Colonic mucosa (tissue), 4 donors: ENCODE measurements around the gene DLX3. TPM values are rescaled to one million over a fixed set of nuclear protein-coding genes. Genes with fewer than 3 reads are reported as not detected.

Source experiments
- DNase-seq: peaks from one replicate; pipeline ENCODE4 v3.0.0-alpha.2; 2020
- H3K27ac ChIP-seq: fragments of 200-600 bp; one replicate; pipeline ENCODE4 v1.8.0; 2021
- H3K27me3 ChIP-seq: fragments of 200-600 bp; one replicate; pipeline ENCODE4 v1.8.0; 2021
- H3K36me3 ChIP-seq: fragments of 200-600 bp; one replicate; pipeline ENCODE4 v1.8.0; 2021
- H3K4me1 ChIP-seq: fragments of 200-600 bp; one replicate; pipeline ENCODE4 v1.8.0; 2021; ENCODE audit warnings: mild to moderate bottlenecking
- H3K4me3 ChIP-seq: fragments of 200-600 bp; one replicate; pipeline ENCODE4 v1.8.0; 2021
- H3K9ac ChIP-seq, 2 donors: one replicate each; pipeline ENCODE4 v1.7.0; 2013; ENCODE audit warnings: control low read depth in 2 of 2, low read depth in 2 of 2, low read length in 2 of 2
- H3K9me3 ChIP-seq: fragments of 200-600 bp; one replicate; pipeline ENCODE4 v1.8.0; 2021
- intact Hi-C: fragments of 100-400 bp; cut with DNase I; formaldehyde crosslinking; loops from one replicate; pipeline ENCODE4 v1.14.1; 2022
- total RNA-seq, 2 donors: library from RNA; stranded (reverse); fragmentation: NEBNext Ultra II Directional in 1 of 2; extraction: Animal tissue kit (Norgen Biotek cat#: 25700) in 1 of 2; gene quantifications; one replicate each; pipeline ENCODE4 v1.2.1, GENCODE V29; 2021
- TF ChIP-seq, protein P1 (sequence below): fragments of 200-600 bp; IDR thresholded peaks from one replicate; pipeline ENCODE4 v1.8.0; 2022; ENCODE audit warnings: antibody characterized with exemption, mild to moderate bottlenecking
- donor health status: healthy.
- donor health status: DM: no; HTN: no; CAD: no.
- donor health status: DM: no; HTN: no; CAD: no.

The DLX3 gene
- total RNA-seq, 2 donors from 2014 or later: 0.21 TPM; not detected in 1

DNA sequence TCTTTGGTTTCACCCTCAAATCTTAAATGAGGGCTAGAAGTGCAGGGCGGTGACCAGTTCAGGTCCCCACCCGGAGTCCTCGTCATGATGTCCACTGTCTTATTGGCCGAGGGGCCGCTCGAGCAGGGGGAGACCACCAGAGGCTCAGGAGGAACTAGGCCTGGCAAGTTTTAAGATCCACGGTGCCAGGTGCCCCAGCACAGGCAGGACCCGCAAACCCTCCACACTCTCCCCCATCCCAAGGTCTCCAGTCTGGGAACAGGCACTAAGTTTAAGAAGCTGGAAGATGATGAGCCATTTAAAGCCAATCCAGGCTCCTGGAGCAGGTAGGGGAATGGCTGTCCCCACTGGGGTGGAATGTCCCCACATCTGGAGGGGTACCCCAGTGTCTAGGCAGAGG lies 4.1 kb downstream of the DLX3 start:
- DNase-seq: no peak
- no peak overlapping the region for H3K9ac ChIP-seq
- peaks cover 4% of the 10 kb centered on the region for H3K4me1 ChIP-seq
- no peaks in the 10 kb centered on the region for H3K9me3 ChIP-seq
- TF ChIP-seq, protein P1, sequence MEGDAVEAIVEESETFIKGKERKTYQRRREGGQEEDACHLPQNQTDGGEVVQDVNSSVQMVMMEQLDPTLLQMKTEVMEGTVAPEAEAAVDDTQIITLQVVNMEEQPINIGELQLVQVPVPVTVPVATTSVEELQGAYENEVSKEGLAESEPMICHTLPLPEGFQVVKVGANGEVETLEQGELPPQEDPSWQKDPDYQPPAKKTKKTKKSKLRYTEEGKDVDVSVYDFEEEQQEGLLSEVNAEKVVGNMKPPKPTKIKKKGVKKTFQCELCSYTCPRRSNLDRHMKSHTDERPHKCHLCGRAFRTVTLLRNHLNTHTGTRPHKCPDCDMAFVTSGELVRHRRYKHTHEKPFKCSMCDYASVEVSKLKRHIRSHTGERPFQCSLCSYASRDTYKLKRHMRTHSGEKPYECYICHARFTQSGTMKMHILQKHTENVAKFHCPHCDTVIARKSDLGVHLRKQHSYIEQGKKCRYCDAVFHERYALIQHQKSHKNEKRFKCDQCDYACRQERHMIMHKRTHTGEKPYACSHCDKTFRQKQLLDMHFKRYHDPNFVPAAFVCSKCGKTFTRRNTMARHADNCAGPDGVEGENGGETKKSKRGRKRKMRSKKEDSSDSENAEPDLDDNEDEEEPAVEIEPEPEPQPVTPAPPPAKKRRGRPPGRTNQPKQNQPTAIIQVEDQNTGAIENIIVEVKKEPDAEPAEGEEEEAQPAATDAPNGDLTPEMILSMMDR: no peak
- intact Hi-C loops: no loop called here
- H3K27me3 ChIP-seq: peaks cover 52% of the 10 kb centered on the region
- H3K4me3 ChIP-seq: no peak overlapping the region
- H3K27ac ChIP-seq: no peak overlapping the region
- no peaks in the 10 kb centered on the region for H3K36me3 ChIP-seq

DNA sequence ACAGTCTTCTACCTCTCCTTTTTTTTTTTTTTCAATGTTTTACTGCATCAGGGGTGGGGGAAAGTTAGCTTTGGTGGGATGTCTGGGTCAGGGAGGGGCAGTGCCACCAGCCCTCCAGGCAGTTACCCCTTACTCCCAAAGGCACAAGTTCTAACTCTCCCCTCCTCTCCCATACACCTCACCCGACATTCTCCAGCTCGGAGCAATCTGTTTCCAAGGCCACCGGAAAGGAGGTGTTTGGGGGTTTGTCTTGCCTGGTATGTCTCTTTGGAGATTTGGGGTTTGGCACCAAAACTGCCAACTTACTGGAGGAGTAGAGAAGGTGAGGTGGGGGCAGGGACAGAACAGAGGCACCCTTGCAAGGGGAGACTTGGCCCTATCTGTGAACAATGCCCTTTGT lies 4.7 kb downstream of the DLX3 start:
- H3K9ac ChIP-seq: no peak overlapping the region
- intact Hi-C loops: no loop called here
- TF ChIP-seq, protein P1: no peak

DNA sequence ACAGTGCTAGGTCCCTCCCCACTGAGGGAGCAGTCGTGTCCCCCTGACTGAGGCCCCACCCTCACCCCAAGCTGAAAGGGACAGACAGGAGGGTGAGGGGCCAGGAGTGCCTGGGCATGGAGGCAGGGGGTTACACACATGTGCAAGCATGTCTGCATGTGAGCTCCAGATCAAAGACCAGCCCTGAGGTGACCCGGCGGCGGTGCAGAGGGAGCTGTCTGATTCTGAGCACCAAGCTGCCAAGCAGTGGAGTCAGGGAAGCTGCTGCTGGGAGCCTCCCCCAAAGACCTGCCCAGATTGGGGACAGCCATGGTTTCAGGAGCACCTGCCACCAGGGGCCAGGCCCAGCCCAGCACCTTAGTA lies 5.5 kb downstream of the DLX3 start:
- Histone ChIP-seq H3K36me3 (no peaks in the 10 kb centered on the region), H3K9me3 (no peaks in the 10 kb centered on the region), H3K4me1 (no peaks in the 10 kb centered on the region), H3K27me3 (peaks cover 41% of the 10 kb centered on the region), H3K9ac (no peak overlapping the region), H3K4me3 (no peak overlapping the region), H3K27ac (no peak overlapping the region)
- intact Hi-C loops: no loop called here
- DNase-seq: no peak
- TF ChIP-seq, protein P1: no peak

More for the DNA sequence above, 4.7 kb downstream of the DLX3 start:
- H3K27me3 ChIP-seq: peaks cover 46% of the 10 kb centered on the region
- no peaks in the 10 kb centered on the region for H3K36me3 ChIP-seq
- DNase-seq: no peak
- H3K4me3 ChIP-seq: no peak overlapping the region
- H3K4me1 ChIP-seq: peaks cover 4% of the 10 kb centered on the region
- no peaks in the 10 kb centered on the region for H3K9me3 ChIP-seq
- no peak overlapping the region for H3K27ac ChIP-seq

- intact Hi-C loops: no loop called here
- TF ChIP-seq, protein P1: no peak
- Histone ChIP-seq H3K4me1 (no peaks in the 10 kb centered on the region), H3K4me3 (no peak overlapping the region), H3K27ac (no peak overlapping the region), H3K36me3 (no peaks in the 10 kb centered on the region), H3K9me3 (no peaks in the 10 kb centered on the region), H3K27me3 (peaks cover 24% of the 10 kb centered on the region), H3K9ac (no peak overlapping the region)
- no peak for DNase-seq
These were observed 7.2 kb downstream of the DLX3 start for GRCh38 chr17:49987681-49988441.

GRCh38 chr17:49987290-49987585 lies 7.8 kb downstream of the DLX3 start:
- H3K9me3 ChIP-seq: no peaks in the 10 kb centered on the region
- no peak overlapping the region for H3K27ac ChIP-seq
- intact Hi-C loops: no loop called here
- TF ChIP-seq, protein P1: no peak
- peaks cover 18% of the 10 kb centered on the region for H3K27me3 ChIP-seq
- no peaks in the 10 kb centered on the region for H3K36me3 ChIP-seq
- H3K4me3 ChIP-seq: no peak overlapping the region
- H3K9ac ChIP-seq: no peak overlapping the region
- DNase-seq: no peak
- no peaks in the 10 kb centered on the region for H3K4me1 ChIP-seq
